Measurements from ENCODE around the gene ARAP2.

The ARAP2 gene

DNA sequence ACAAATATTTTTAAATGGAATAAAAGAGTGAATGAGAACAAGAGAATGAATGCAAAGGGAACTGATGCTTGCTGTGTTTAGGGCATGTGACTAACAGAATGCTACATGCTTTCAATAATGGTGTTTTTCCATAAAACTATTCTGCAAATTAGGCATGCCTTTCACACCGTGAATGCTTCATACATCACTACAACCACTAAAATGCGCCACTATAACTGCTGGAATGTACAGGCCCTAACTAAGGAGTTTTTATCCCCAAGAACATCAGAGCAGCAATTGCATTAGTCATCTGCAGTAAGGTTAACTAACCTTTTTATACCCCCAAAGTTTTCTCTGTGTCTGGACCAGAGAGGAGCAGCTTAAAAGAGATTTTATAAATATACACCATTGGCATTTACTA is 190.4 kb downstream of the ARAP2 start:
- no peak for DNase-seq (ENCODE audit: low read depth in 2 of 3, low spot score in 1 of 3)

GRCh38 chr4:36051634-36052033 is 192.7 kb downstream of the ARAP2 start:
- no peak for DNase-seq (ENCODE audit: low read depth in 2 of 3, low spot score in 1 of 3)

DNA sequence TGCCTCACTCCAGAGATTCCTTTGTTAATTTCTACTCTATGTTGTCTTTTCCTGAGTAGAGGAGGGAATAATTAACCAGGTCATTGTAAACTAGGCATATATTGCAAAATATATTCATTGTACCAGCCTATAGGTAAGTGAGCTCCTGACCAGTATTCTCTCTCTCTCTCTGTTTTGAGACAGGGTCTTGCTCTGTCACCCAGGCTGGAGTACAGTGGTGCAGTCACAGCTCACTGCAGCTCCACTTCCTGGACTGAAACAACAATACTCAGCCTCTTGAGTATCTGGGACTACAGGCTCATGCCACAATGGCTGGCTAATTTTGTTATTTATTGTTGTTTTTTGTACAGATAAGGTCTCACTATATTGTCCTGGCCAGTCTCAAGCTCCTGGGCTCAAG is 198.3 kb downstream of the ARAP2 start:
- DNase-seq (ENCODE audit: low read depth in 2 of 3, low spot score in 1 of 3) = no peak

DNA sequence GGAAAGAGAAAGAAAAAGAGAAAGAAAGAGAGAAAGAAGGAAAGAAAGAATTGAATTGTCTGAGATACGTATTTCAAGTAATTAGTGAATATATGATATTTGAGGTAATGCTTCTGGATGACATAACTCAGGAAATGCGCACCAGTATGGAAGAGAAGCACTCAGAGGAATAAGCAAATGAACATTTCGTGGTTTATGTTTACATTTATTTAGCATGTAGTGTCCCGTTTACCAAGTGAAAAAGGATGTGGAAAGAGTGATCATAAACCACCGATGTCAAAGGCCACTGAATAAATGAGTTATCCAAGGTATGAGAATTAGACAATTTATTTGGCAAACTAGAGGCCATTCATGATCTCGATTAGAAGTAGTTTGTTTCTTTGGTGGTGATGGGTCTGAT is 200.4 kb downstream of the ARAP2 start:
- DNase-seq (ENCODE audit: low read depth in 2 of 3, low spot score in 1 of 3) = no peak

DNA sequence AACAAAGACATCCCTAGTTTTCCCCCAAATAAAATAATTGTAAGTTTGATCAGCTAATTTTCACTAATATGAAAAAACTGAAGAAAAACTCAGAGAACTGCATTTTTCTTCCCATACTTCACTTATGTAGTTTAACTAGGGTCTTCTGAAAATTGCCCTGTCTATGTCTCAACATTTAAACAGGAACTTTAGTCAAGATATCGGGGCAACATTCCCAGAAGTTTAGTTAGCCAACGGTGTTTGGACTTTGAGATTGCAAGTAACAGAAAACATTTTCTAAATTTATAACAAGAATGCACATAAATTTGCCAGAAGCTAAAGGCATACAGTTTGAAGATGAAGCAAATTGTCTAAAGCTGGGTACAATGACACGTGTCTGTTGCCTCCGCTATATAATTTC is 201.1 kb downstream of the ARAP2 start:
- DNase-seq (ENCODE audit: low read depth in 2 of 3, low spot score in 1 of 3) = no peak

DNA sequence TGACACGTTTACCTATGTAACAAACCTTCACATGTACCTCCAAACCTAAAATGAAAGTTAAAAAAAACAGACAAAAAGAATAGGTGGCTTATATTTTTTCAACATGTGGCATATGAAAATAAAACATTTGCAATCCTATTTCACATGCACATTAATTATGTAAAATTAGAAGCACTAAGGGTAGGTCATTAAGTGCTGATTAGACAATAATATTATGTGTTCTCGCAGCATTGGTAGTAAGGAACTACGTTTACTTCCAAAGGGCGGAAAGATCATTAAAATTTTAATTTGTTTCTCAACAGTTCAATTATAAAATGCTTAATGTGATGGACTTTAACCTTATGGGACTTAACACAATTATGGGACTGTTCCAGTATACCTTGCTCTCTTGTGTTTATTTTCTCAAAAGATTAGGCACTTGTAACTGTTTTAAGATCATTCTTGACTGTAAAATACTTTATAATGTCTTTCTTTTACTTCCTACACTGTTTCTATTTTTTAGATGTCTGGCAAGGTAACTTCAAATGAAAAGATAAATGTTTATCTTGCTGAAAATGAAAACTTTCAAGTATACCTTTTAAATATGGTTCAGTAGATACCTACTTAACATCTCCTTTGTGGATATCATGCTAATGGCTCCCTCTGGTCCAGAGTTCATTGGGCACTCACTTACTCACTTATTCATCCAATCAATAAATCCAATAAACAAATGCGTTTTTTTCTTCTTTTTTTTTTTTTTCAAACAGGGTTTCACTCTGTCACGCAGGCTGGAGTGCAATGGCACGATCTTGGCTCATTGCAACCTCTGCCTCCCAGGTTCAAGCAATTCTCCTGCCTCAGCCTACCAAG is 202.0 kb downstream of the ARAP2 start:
- no peak for DNase-seq (ENCODE audit: low read depth in 2 of 3, low spot score in 1 of 3)

GRCh38 chr4:36041340-36041739 is 203.0 kb downstream of the ARAP2 start:
- DNase-seq (ENCODE audit: low read depth in 2 of 3, low spot score in 1 of 3) = no peak

DNA sequence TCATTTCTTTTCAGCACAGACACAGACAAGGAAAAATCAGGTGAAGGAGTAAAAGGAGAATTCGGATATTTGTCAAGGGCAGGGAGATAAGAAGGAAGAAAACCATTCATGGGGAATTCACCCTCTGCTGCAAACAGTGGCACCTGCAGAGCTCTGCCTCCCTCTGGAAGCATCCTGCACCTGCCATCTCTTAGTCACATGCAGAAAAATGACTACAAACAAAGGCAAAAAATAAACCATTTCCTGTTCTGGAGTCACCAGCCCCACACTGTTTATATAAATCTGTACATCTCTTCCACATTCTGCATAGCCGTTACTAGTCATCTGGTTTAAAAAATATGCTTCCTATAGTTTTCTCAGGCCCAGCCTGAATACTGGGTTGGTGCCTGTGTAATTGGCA is 205.3 kb downstream of the ARAP2 start:
- no peak for DNase-seq (ENCODE audit: low read depth in 2 of 3, low spot score in 1 of 3)

- DNase-seq (ENCODE audit: low read depth in 2 of 3, low spot score in 1 of 3) = no peak
These were observed 205.8 kb downstream of the ARAP2 start for GRCh38 chr4:36038491-36038890.

DNA sequence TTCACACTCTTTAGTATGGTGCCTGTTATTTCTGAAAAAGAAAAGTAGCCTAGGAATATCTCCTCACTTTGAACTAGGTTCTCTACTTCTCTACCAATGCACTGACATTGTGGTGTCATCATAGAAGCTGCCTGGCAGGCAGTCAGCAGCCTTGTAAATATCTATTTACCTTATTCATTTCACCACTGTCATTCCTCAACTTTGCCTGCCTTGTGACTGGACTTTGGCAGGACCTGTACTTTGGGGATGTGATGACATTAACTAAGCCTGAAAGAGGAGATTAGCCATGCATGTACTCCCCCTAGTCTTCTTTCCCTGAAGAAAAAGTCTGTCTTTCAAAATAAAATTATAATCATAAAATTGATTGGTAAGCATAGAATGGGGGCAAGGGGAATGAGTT is 207.2 kb downstream of the ARAP2 start:
- DNase-seq (ENCODE audit: low read depth in 2 of 3, low spot score in 1 of 3) = no peak

DNA sequence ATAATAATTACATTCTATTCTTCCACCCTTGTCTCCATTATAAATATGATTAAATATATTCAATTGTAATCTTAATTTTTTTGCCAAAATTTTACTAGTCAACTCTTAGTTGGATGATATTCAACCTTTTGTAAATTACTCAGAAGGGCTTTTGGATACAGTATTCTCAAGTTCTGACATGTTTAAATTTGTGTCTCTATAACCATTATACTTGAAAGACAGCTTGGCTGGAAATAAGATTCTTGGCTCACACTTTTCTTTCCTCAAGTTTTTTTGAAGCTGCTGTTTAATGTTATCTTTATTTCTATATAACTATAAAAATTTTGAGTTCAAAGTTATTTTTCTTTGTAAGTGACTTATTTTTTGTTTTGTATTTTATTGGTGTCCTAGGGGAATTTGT is 214.4 kb downstream of the ARAP2 start:
- DNase-seq (ENCODE audit: low read depth in 2 of 3, low spot score in 1 of 3) = no peak

GRCh38 chr4:36027203-36027602 is 217.1 kb downstream of the ARAP2 start:
- no peak for DNase-seq (ENCODE audit: low read depth in 2 of 3, low spot score in 1 of 3)

DNA sequence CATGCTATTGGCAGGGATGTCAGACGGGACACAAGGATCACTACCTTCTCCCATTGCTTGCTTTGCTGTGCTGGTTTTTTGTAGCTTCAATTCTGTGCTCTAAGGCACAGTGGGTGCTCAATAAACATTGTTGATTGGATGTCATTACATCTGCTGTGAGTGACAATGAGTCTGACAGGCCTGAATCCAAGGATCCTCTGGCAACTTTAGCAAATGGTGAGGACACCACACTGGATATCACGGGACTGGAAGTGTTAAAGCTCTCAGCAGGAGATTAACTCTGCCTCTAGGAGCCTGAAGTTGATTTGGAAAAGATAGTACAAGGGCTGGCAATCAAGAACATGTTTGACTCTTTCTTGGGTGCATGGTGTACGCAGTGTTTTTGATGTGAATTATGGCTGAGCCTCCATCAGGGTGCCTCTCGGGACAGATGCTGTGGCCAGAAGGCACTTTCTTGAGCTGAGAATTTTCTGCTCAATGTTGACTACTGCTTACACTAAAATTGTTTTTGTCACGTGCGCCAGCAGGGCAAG is 217.9 kb downstream of the ARAP2 start:
- no peak for DNase-seq (ENCODE audit: low read depth in 2 of 3, low spot score in 1 of 3)

GRCh38 chr4:36024901-36025660 is 219.2 kb downstream of the ARAP2 start:
- DNase-seq (ENCODE audit: low read depth in 2 of 3, low spot score in 1 of 3) = no peak

DNA sequence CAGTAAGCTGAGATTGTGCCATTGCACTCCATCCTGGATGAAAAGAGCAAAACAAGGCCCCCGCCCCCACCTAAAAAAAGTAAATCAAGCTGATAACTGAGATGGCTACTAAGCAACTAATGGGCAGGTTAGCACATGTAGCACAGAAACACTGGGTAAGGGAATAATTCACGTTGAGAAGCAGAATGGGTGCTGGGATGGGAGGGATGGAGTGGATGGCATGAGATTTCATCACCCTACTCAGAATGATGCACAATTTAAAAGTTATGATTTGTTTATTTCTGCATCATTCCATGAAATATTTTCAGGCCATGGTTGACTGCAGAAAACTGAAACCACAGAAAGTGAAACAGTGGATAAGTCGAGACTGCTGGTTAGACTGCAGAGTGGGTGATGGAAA is 224.0 kb downstream of the ARAP2 start:
- no peak for DNase-seq (ENCODE audit: low read depth in 2 of 3, low spot score in 1 of 3)
